Heart right ventricle (tissue), 16 donors: ENCODE measurements around the gene MOB3B. TPM values are rescaled to one million over a fixed set of nuclear protein-coding genes. Genes with fewer than 3 reads are reported as not detected.

Experiments
- ATAC-seq, 8 donors: fragments of 200-7000 bp; cut with Tn5 transposase; one replicate each; pipeline ENCODE4 v1.9.1; 2020; ENCODE audit warnings: mild to moderate bottlenecking in 8 of 8, moderate library complexity in 8 of 8, moderate number of reproducible peaks in 1 of 8
- DNase-seq, 2 donors: peaks; one replicate each; pipeline ENCODE4 v3.0.0-alpha.2; 2020
- H3K27ac ChIP-seq, 10 donors: fragments of 200-600 bp; sonication (generic) in 2 of 10; one replicate each; pipeline versions ENCODE4 v1.5.0 to v1.8.0; 2020 to 2022; ENCODE audit warnings: mild to moderate bottlenecking in 3 of 10
- H3K27me3 ChIP-seq, 7 donors: fragments of 200-600 bp; one replicate each; pipeline ENCODE4 v1.8.0; 2021 to 2022; ENCODE audit warnings: mild to moderate bottlenecking in 2 of 7
- H3K36me3 ChIP-seq, 9 donors: fragments of 200-600 bp; sonication (generic) in 1 of 9; one replicate each; pipeline versions ENCODE4 v1.5.0 to v1.8.0; 2020 to 2022; ENCODE audit warnings: mild to moderate bottlenecking in 2 of 9
- H3K4me1 ChIP-seq, 9 donors: fragments of 200-600 bp; sonication (generic) in 1 of 9; one replicate each; pipeline versions ENCODE4 v1.5.0 to v1.8.0; 2020 to 2022; ENCODE audit warnings: mild to moderate bottlenecking in 4 of 9
- H3K4me3 ChIP-seq, 10 donors: fragments of 200-600 bp; sonication (generic) in 2 of 10; one replicate each; pipeline versions ENCODE4 v1.5.0 to v1.8.0; 2020 to 2022; ENCODE audit warnings: mild to moderate bottlenecking in 7 of 10, moderate library complexity in 2 of 10
- H3K9me3 ChIP-seq, 11 donors: fragments of 200-600 bp in 10 of 11; sonication (generic) in 2 of 11; one replicate each; pipeline versions ENCODE4 v1.5.0 to v1.8.0; 2013 to 2022; ENCODE audit warnings: mild to moderate bottlenecking in 2 of 11, control low read depth in 1 of 11, moderate library complexity in 1 of 11
- CTCF ChIP-seq, 9 donors: fragments of 200-600 bp; sonication (generic) in 2 of 9; IDR thresholded peaks; one replicate each; pipeline versions ENCODE4 v1.5.0 to v1.8.0; 2021 to 2022; ENCODE audit warnings: antibody characterized with exemption in 9 of 9, mild to moderate bottlenecking in 5 of 9, moderate library complexity in 1 of 9
- WGBS, 2 donors: extraction: QIAGEN DNeasy Blood & Tissue Kit; methylation state at CpG; one replicate each; pipeline ENCODE4 v1.1.7; 2013; ENCODE audit warnings: inconsistent platforms in 1 of 2; 5-methylcytosine and 5-hydroxymethylcytosine counted together
- intact Hi-C, 10 donors: fragments of 100-400 bp; cut with DNase I; formaldehyde crosslinking; loops; one replicate each; pipeline versions ENCODE4 v1.11.1 to v1.14.2; 2022
- polyA plus RNA-seq, 2 donors: library from polyadenylated mRNA; stranded (reverse); fragments of 200-250 nt; gene quantifications; one replicate each; pipeline ENCODE4 v1.2.3, GENCODE V29; 2013
- total RNA-seq, 10 donors: library from RNA; stranded (reverse); fragmentation: NEBNext Ultra II Directional in 3 of 10; extraction: Animal tissue kit (Norgen Biotek cat#: 25700) in 3 of 10; gene quantifications; one replicate each; pipeline versions ENCODE4 v1.2.1 to v1.2.4, GENCODE V29; 2021 to 2023
- donor health status: Arrhythmogenic right ventricular cardiomyopathy.
- donor health status: ischemic (EF 13 %, LVEDD 7.1; RV severe dilation, severe dysfunction).
- donor health status: healthy with polysubstance abuse.
- donor health status: DM: no; HTN: yes; CAD: no.
- donor health status: DM: no; HTN: no; CAD: no.
- donor health status: ischemic (EF 25% LVEDD 6.9; RV normal size, moderate dysfunction).
- donor health status: ischemic (EF 25% LVEDD 5.7; RV mildly dilated, moderate dysfunction).
- donor health status: healthy.
- donor health status: DM: yes; HTN: yes; CAD: no.
- donor health status: Ischemic cardiomyopathy.
- donor health status: ischemic (EF 35%, LVEDD 5.7; RV mildly dilated, moderate dysfunction).
- donor health status: nonischemic (EF 11% LVEDD 7.7; RV severe dilation, severe dysfunction).
- donor health status: DM: yes; HTN: yes; CAD: no.
- donor health status: PGD.
- donor health status: ischemic (EF 29% LVEDD 5.4; RV normal size, mild dysfunction).
- donor health status: nonischemic (EF 23%, LVEDD 6.1; RV moderate dilation, normal function).

The MOB3B gene
- total and polyA plus RNA-seq, 12 donors = 0.39 to 2.3 (median 1.3) TPM

- Histone ChIP-seq H3K4me1 (peaks cover 0 to under 1% (median 0%) of the 10 kb centered on the region in 9 donors), H3K27me3 (no peaks in the 10 kb centered on the region), H3K36me3 (no peaks in the 10 kb centered on the region), H3K9me3 (no peaks in the 10 kb centered on the region), H3K4me3 (no peak overlapping the region), H3K27ac (no peak overlapping the region)
- intact Hi-C loops = no loop called here
- TF ChIP-seq CTCF (IDR thresholded peaks at IDR 0.05) = no peak
- WGBS, 2 donors = 93 to 96% methylated on average over 5 of the region's 5 CpGs
- DNase-seq (no peak), ATAC-seq (no peak)
Measured at GRCh38 chr9:27445057-27445595, 84.5 kb downstream of the MOB3B start.

GRCh38 chr9:27442464-27442863 is 87.2 kb downstream of the MOB3B start:
- Histone ChIP-seq H3K27ac (no peak overlapping the region), H3K9me3 (no peaks in the 10 kb centered on the region), H3K4me3 (no peak overlapping the region), H3K4me1 (peaks cover 0 to 14% (median 8%) of the 10 kb centered on the region in 9 donors), H3K27me3 (no peaks in the 10 kb centered on the region), H3K36me3 (no peaks in the 10 kb centered on the region)
- no peak for TF ChIP-seq CTCF (IDR thresholded peaks at IDR 0.05)
- DNase-seq (no peak), ATAC-seq (no peak)
- intact Hi-C loops = no loop called here
- 81 to 86% methylated on average over 4 of the region's 4 CpGs for WGBS, 2 donors

- no peak for DNase-seq
- H3K9me3 ChIP-seq = no peaks in the 10 kb centered on the region
- TF ChIP-seq CTCF (IDR thresholded peaks at IDR 0.05) = no peak
- H3K36me3 ChIP-seq = no peaks in the 10 kb centered on the region
- H3K4me3 ChIP-seq = no peak overlapping the region
- peaks cover 0 to 16% (median 8%) of the 10 kb centered on the region in 9 donors for H3K4me1 ChIP-seq
- intact Hi-C loops = no loop called here
- WGBS, 2 donors = 90 to 95% methylated on average over 4 of the region's 4 CpGs
- no peak overlapping the region for H3K27ac ChIP-seq
- no peaks in the 10 kb centered on the region for H3K27me3 ChIP-seq
- ATAC-seq = no peak
Measured at GRCh38 chr9:27441741-27442070, 87.9 kb downstream of the MOB3B start.

- no peaks in the 10 kb centered on the region for H3K9me3 ChIP-seq
- H3K4me1 ChIP-seq = peaks cover 0 to 20% (median 8%) of the 10 kb centered on the region in 9 donors
- 95 to 96% methylated on average over 5 of the region's 5 CpGs for WGBS, 2 donors
- no peaks in the 10 kb centered on the region for H3K36me3 ChIP-seq
- TF ChIP-seq CTCF (IDR thresholded peaks at IDR 0.05) = no peak
- H3K27ac ChIP-seq = no peak overlapping the region
- no peak for DNase-seq
- ATAC-seq = no peak
- no peaks in the 10 kb centered on the region for H3K27me3 ChIP-seq
- intact Hi-C loops = no loop called here
- H3K4me3 ChIP-seq = no peak overlapping the region
Measured at GRCh38 chr9:27440888-27441740, 88.5 kb downstream of the MOB3B start.
